GM12891 (cell line): ENCODE data around the gene DMD. TPM values are rescaled to one million over a fixed set of nuclear protein-coding genes. Genes with fewer than 3 reads are reported as not detected.

Experiments used
- DNase-seq: peaks from one replicate; pipeline ENCODE4 v3.0.0; 2011; ENCODE audit warnings: low spot score; ENCODE audit not compliant: insufficient read length
- FAIRE-seq: peaks from 2 replicates; lab custom pipeline; 2011; peaks lifted over from hg19 to GRCh38; lab: Jason Lieb, UNC
- PAX5 ChIP-seq: IDR thresholded peaks from 2 replicates; pipeline ENCODE4 v1.6.1; 2011; ENCODE audit warnings: low read length, moderate library complexity, mild to moderate bottlenecking; ENCODE audit not compliant: insufficient read depth, severe bottlenecking
- POLR2A ChIP-seq: IDR thresholded peaks from 2 replicates; pipeline ENCODE4 v1.6.1; 2011; ENCODE audit warnings: low read depth, low read length, control low read depth
- POLR2AphosphoS5 ChIP-seq: IDR thresholded peaks from 2 replicates; pipeline ENCODE4 v1.6.1; 2011; ENCODE audit warnings: low read depth, low read length, control low read depth
- POU2F2 ChIP-seq: IDR thresholded peaks from 2 replicates; pipeline ENCODE4 v1.6.1; 2011; ENCODE audit warnings: low read depth, mild to moderate bottlenecking, control low read depth, low read length, moderate library complexity
- SPI1 ChIP-seq: IDR thresholded peaks from 2 replicates; pipeline ENCODE4 v1.6.1; 2011; ENCODE audit warnings: low read depth, low read length, control low read depth
- TAF1 ChIP-seq: IDR thresholded peaks from 2 replicates; pipeline ENCODE4 v1.6.1; 2011; ENCODE audit warnings: low read depth, low read length, control low read depth
- polyA plus RNA-seq: library from polyadenylated mRNA; unstranded; fragments of >200 nt; gene quantifications from one replicate; pipeline ENCODE4 v1.2.1, GENCODE V29; 2012; ENCODE audit warnings: low read depth, missing spikeins, inconsistent platforms; ENCODE audit not compliant: missing spikeins

Gene DMD
- polyA plus RNA-seq, result 7.1 TPM

DNA sequence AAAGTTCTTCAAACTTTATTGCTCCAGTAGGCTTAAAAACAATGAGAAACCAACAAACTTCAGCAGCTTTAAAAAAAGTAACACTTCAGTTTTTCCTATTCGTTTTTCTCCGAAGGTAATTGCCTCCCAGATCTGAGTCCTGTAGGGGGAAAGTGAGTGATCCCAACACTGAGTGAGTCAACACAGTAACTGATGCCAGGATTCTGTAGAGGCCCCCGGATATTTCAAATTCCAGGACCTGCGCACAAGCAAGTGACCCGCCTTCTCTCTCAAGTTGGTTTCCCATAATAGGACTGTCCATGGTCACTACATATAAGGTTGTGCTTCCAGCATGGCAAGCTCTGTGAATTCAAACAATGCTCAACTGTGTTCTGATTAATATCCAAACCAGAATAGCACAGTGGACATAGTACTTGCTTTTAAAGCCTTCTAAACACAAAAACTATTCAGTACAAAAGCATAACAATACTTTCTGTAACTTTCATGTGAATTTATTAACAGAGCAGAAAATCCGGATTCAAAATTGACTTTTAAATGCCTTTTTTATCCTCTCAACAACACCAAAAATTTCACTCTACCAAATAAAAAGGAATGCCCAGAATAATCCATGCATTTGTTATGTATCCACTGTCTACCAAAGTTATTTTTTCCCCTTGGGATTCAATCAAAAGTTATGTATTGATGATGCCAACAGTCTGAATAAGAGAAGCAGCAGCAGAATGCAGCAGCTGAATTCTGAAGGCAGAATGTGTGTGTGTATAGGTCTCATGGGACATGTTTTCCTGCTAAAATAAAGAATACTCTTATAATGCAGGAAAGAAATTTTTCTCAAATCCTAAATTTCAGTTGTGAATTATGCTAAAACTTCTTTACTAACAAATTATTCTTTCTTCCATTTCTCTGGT lies at the start of gene DMD:
DMD (minus strand) TSS at position 194 of the 905 bp plus-strand sequence. CDS start 237 bp downstream, outside the sequence.
- FAIRE-seq (no peak), DNase-seq (no peak)
- TF ChIP-seq POLR2A (no peak), PAX5 (no peak), POLR2AphosphoS5 (no peak), SPI1 (no peak), POU2F2 (no peak), TAF1 (no peak)

DNA sequence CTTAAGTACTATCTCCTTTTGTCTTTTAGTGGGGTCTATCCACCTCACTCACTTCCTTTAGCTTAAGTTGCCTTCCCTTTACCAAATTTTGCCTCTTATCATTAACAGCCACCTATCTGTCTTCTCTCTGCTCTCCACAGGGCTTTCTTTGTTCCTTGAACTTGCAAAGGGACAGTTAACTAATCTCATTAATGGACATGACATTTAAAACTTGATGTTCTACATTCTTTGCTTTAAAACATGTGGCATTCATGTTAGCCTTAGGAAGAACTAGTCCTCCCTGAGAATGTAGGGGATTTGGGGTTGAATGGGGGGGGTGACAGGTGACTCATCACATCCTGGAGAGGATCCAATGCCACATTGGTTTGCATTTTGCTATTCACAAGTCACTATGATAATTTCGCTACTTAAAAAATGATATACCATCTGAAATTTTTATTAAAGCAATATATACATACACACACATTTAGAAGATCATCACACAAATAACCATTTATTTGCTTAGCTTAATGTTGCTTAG lies 41.0 kb upstream of the DMD start:
- DNase-seq, result no peak
- TF ChIP-seq TAF1 (no peak), POU2F2 (no peak), PAX5 (no peak), POLR2AphosphoS5 (no peak), POLR2A (no peak), SPI1 (no peak)
- no peak for FAIRE-seq

DNA sequence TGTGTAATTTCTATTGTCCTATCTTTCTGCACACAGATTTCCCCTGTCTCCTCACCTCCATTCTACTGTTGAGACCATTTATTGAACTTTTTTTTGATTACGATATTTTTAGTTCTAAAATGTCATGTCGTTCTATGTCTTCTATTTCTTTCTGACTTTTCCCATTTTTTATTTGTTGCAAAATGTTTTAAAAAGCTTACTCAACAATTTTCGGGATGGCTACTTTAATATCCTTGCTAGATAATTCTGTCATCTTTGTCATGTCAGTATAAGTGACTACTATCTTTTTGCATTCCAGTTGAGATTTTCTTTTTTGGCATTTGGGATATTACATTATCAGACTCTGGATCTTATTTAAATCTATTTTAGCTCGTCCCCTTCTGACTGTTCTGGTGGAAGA lies 7.5 kb upstream of the DMD start:
- TF ChIP-seq POU2F2, result no peak
- TF ChIP-seq POLR2A, result no peak
- no peak for TF ChIP-seq PAX5
- no peak for TF ChIP-seq SPI1
- TF ChIP-seq POLR2AphosphoS5, result no peak
- TF ChIP-seq TAF1, result no peak
- FAIRE-seq, result no peak
- no peak for DNase-seq

DNA sequence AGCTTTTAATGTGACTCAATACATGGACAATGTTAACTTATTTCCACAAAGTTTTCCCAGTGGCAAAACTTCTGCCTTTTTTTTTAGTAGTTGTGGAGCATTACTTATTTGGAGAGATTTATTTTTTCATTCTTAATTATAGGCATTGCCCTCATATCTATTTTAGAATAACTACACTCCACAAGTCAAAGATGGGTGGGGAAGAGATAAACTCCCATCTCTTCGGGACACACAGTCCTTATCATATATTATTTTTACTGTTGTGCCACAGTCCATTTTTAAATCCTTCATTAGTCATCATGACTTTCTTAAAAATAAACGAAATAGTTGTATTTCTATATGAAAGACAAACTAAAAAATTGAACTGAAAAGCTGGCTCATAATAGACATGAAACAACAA lies 1.2 kb downstream of the DMD start:
- FAIRE-seq (no peak), DNase-seq (no peak)
- TF ChIP-seq TAF1, result no peak
- TF ChIP-seq PAX5, result no peak
- TF ChIP-seq SPI1, result no peak
- TF ChIP-seq POLR2A, result no peak
- TF ChIP-seq POLR2AphosphoS5, result no peak
- TF ChIP-seq POU2F2, result no peak

DNA sequence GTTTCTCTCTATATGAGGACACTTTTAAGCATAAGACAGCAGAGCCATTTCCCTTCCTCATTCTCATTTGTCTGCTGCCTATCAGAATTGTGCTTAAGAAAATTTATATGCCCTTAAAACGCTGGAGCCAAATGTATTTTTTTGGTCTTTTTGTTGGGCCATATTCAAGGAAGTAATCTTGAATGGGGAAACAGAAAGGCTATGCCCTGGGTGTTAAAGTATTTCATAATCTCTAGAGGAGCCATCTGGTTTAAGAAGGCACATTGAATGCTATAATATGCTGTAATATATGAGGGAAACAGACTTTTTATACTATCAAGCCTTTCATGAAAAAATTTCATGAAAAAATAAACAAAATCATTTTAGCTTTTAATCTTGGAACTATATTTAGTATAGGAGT lies 4.3 kb downstream of the DMD start:
- TF ChIP-seq POLR2AphosphoS5, result no peak
- TF ChIP-seq POLR2A, result no peak
- TF ChIP-seq TAF1, result no peak
- TF ChIP-seq SPI1, result no peak
- no peak for TF ChIP-seq PAX5
- TF ChIP-seq POU2F2, result no peak
- no peak for FAIRE-seq
- DNase-seq, result no peak

DNA sequence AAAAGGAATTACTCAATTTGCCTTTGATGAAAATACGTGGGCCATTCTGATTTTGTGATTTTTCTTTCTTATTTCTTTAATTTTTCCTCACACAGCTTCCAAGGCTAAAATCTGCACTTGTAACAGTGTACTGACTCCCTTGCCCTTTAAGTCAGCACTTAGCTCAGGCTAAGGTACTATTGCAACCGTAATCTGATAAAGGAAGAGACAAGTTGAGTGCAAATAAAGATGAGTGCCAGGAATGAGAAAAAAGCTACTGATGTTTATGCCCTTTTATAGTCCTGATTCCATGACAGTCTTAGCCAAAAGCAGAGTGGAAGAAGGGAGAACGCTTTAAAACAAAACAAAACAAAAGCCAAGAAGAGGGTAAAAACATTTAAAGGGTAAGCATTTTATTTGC lies 6.0 kb downstream of the DMD start:
- no peak for FAIRE-seq
- DNase-seq, result no peak
- TF ChIP-seq POLR2A, result no peak
- TF ChIP-seq SPI1, result no peak
- no peak for TF ChIP-seq POLR2AphosphoS5
- no peak for TF ChIP-seq PAX5
- no peak for TF ChIP-seq POU2F2
- no peak for TF ChIP-seq TAF1

DNA sequence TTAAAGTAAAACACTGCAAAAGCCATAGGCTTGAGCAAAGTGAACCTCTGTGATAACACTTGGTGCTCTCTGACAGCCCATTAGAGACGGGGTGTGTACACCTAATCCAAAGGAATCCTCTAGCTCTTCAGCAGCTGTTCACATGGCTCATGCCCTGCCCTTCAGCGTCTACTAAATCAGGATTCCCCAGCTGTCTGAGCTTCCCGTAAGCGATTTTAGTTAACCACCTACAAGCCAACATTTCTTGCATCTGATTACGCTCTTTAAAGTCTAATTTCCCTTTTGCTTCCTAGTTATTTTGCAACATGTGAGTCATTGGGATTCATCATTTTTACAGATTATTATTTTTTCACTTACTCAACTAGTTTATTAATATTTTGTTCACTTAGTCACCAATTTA lies 6.5 kb downstream of the DMD start:
- TF ChIP-seq POLR2AphosphoS5 (no peak), TAF1 (no peak), POU2F2 (no peak)
- FAIRE-seq, result no peak
- no peak for DNase-seq

DNA sequence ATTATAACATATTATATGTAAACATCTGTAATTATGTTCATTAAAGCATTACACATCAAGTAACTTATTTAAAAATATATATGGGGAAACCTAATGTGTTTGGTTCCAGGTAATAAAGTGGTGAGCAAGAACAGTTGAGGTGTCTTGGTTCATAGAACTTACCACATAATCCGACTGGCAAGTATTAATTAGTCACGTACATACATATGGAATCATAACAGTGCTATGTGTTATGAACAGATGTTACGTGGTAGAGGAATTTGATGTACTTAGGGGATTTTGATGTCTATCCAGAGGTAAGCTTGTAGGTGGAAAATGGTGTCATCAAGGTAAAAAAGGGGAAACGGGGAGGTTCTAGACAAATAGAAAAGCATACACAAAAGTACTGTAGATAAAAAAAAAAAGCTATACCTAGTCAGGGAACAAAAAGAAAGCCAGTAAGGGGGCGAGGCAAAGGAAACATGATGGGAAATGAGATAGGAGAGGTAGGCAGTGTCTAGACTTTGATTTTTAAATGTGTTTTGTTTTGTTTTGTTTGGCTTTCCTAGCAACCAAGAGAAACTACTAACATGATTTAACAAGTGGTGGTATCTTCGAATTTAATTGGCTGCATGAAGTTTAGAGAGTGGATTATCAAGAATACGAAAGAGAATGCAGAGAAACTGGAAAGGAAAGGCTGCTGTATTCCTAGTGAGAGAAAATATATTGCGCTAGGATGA lies 12.6 kb downstream of the DMD start:
- FAIRE-seq (no peak), DNase-seq (no peak)
- no peak for TF ChIP-seq POLR2AphosphoS5
- TF ChIP-seq TAF1, result no peak
- no peak for TF ChIP-seq PAX5
- TF ChIP-seq POLR2A, result no peak
- no peak for TF ChIP-seq POU2F2
- no peak for TF ChIP-seq SPI1

DNA sequence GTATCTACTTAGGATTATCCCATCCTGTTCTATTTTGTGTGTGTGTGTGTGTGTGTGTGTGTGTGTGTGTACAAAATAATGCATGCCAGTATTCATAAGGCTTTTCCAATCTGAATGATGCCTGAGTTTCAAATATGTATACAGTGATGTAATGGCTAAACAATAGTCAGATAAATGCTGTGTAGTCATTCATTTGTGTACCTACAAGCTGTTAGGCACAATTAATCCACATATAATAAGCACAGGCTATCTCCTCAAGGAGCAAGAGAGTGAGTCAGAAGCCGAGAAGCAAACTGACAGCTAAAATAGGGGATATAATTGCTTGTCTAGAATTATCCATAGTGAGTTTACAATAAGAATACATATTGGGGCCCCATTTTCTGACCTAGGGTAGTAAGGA lies 15.7 kb downstream of the DMD start:
- FAIRE-seq, result no peak
- no peak for DNase-seq
- TF ChIP-seq PAX5, result no peak
- no peak for TF ChIP-seq POLR2AphosphoS5
